ENCODE results near the gene SIL1. TPM values are rescaled to one million over a fixed set of nuclear protein-coding genes. Genes with fewer than 3 reads are reported as not detected.

Gene SIL1
- total and polyA plus RNA-seq, 2 donors from 2014 or later, result 48.6 to 91.7 TPM

- Histone ChIP-seq H3K27ac (ENCODE audit: low read depth in 2 of 2, low read length in 2 of 2) (no peak overlapping the region), H3K9me3 (ENCODE audit: control insufficient read depth in 2 of 3, insufficient read depth in 1 of 3, low read length in 3 of 3) (no peaks in the 10 kb centered on the region), H3K4me1 (ENCODE audit: control insufficient read depth in 2 of 3, insufficient read depth in 2 of 3, low read depth in 1 of 3, low read length in 3 of 3) (no peaks in the 10 kb centered on the region), H3K9ac (ENCODE audit: low read length in 3 of 3) (no peak overlapping the region), H3K36me3 (ENCODE audit: control insufficient read depth in 2 of 3, insufficient read depth in 3 of 3, low read length in 3 of 3) (no peaks in the 10 kb centered on the region), H3K4me3 (ENCODE audit: low read length in 3 of 3) (no peak overlapping the region), H3K27me3 (ENCODE audit: control insufficient read depth, insufficient read depth, low read length) (no peaks in the 10 kb centered on the region)
- intact Hi-C loops (cut with DNase I), result no loop called here
- DNase-seq (no peak), FAIRE-seq (no peak)
- TF ChIP-seq, protein P1, sequence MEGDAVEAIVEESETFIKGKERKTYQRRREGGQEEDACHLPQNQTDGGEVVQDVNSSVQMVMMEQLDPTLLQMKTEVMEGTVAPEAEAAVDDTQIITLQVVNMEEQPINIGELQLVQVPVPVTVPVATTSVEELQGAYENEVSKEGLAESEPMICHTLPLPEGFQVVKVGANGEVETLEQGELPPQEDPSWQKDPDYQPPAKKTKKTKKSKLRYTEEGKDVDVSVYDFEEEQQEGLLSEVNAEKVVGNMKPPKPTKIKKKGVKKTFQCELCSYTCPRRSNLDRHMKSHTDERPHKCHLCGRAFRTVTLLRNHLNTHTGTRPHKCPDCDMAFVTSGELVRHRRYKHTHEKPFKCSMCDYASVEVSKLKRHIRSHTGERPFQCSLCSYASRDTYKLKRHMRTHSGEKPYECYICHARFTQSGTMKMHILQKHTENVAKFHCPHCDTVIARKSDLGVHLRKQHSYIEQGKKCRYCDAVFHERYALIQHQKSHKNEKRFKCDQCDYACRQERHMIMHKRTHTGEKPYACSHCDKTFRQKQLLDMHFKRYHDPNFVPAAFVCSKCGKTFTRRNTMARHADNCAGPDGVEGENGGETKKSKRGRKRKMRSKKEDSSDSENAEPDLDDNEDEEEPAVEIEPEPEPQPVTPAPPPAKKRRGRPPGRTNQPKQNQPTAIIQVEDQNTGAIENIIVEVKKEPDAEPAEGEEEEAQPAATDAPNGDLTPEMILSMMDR (IDR thresholded peaks at IDR 0.05; ENCODE audit: borderline replicate concordance, extremely low read depth, insufficient read depth), result no peak
Observed at GRCh38 chr5:138981586-138981985, 216.6 kb downstream of the SIL1 start.

DNA sequence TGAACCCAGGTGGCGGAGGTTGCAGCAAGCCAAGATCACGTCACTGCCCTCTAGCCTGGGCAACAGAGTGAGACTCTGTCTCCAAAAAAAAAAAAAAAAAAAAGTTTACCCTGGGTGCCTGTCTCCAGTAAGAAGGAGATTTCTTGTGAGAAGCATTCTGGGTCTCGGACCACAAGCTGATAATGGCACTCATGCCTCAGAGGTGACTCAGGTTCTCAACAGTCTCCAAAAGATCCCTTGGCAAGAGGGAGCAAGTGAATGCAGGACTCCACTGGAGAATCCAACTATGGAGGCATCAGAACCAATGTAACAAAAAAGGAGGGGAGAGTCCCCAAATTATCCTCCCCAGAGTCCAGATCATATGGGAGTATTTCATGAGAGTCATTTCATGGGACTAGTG, 217.0 kb downstream of the SIL1 start:
- FAIRE-seq (no peak), DNase-seq (no peak)
- intact Hi-C loops (cut with DNase I), result no loop called here
- no peak overlapping the region for H3K9ac ChIP-seq (ENCODE audit: low read length in 3 of 3)
- H3K4me1 ChIP-seq (ENCODE audit: control insufficient read depth in 2 of 3, insufficient read depth in 2 of 3, low read depth in 1 of 3, low read length in 3 of 3), result no peaks in the 10 kb centered on the region
- no peaks in the 10 kb centered on the region for H3K9me3 ChIP-seq (ENCODE audit: control insufficient read depth in 2 of 3, insufficient read depth in 1 of 3, low read length in 3 of 3)
- H3K36me3 ChIP-seq (ENCODE audit: control insufficient read depth in 2 of 3, insufficient read depth in 3 of 3, low read length in 3 of 3), result no peaks in the 10 kb centered on the region
- no peaks in the 10 kb centered on the region for H3K27me3 ChIP-seq (ENCODE audit: control insufficient read depth, insufficient read depth, low read length)
- TF ChIP-seq, protein P1 (IDR thresholded peaks at IDR 0.05; ENCODE audit: borderline replicate concordance, extremely low read depth, insufficient read depth), result no peak
- H3K27ac ChIP-seq (ENCODE audit: low read depth in 2 of 2, low read length in 2 of 2), result no peak overlapping the region
- no peak overlapping the region for H3K4me3 ChIP-seq (ENCODE audit: low read length in 3 of 3)

DNA sequence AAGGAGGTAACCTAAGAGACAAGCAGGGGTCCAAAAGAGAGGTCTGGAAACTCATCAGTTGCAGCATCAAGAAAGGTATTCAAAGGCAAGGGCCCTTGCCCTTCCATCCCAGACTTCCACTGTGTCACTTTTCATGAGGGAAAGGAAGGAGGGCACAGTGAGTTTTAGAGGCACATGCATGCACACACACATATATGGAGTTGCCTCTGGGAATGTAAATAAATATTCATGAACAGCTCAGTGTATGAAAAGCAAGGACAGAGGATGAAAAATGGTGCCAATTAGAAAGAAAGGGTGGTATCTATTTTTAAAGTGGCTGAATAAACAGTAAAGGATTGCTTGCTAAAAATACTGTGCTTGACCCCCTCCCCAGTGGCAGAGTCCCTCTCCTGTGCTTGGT, 217.7 kb downstream of the SIL1 start:
- Histone ChIP-seq H3K9ac (ENCODE audit: low read length in 3 of 3) (no peak overlapping the region), H3K4me1 (ENCODE audit: control insufficient read depth in 2 of 3, insufficient read depth in 2 of 3, low read depth in 1 of 3, low read length in 3 of 3) (peaks cover 0 to under 1% (median 0%) of the 10 kb centered on the region in 3 donors), H3K4me3 (ENCODE audit: low read length in 3 of 3) (no peak overlapping the region), H3K27ac (ENCODE audit: low read depth in 2 of 2, low read length in 2 of 2) (no peak overlapping the region), H3K27me3 (ENCODE audit: control insufficient read depth, insufficient read depth, low read length) (no peaks in the 10 kb centered on the region), H3K36me3 (ENCODE audit: control insufficient read depth in 2 of 3, insufficient read depth in 3 of 3, low read length in 3 of 3) (no peaks in the 10 kb centered on the region), H3K9me3 (ENCODE audit: control insufficient read depth in 2 of 3, insufficient read depth in 1 of 3, low read length in 3 of 3) (no peaks in the 10 kb centered on the region)
- DNase-seq, result no peak
- intact Hi-C loops (cut with DNase I), result no loop called here
- no peak for FAIRE-seq
- TF ChIP-seq, protein P1 (IDR thresholded peaks at IDR 0.05; ENCODE audit: borderline replicate concordance, extremely low read depth, insufficient read depth), result no peak

- Histone ChIP-seq H3K27me3 (ENCODE audit: control insufficient read depth, insufficient read depth, low read length) (no peaks in the 10 kb centered on the region), H3K27ac (ENCODE audit: low read depth in 2 of 2, low read length in 2 of 2) (no peak overlapping the region), H3K9me3 (ENCODE audit: control insufficient read depth in 2 of 3, insufficient read depth in 1 of 3, low read length in 3 of 3) (no peaks in the 10 kb centered on the region), H3K9ac (ENCODE audit: low read length in 3 of 3) (no peak overlapping the region), H3K4me3 (ENCODE audit: low read length in 3 of 3) (no peak overlapping the region), H3K36me3 (ENCODE audit: control insufficient read depth in 2 of 3, insufficient read depth in 3 of 3, low read length in 3 of 3) (no peaks in the 10 kb centered on the region), H3K4me1 (ENCODE audit: control insufficient read depth in 2 of 3, insufficient read depth in 2 of 3, low read depth in 1 of 3, low read length in 3 of 3) (peaks cover under 1 to 7% (median 2%) of the 10 kb centered on the region in 3 donors)
- intact Hi-C loops (cut with DNase I), result no loop called here
- FAIRE-seq (no peak), DNase-seq (no peak)
- TF ChIP-seq, protein P1 (IDR thresholded peaks at IDR 0.05; ENCODE audit: borderline replicate concordance, extremely low read depth, insufficient read depth), result no peak
Observed at GRCh38 chr5:138979684-138980280, 218.4 kb downstream of the SIL1 start.
